ENCODE measurements around the gene FRMD8.
A peak's percentile ranks its signal among the peaks of the same experiment; 100 is the strongest.

DNA sequence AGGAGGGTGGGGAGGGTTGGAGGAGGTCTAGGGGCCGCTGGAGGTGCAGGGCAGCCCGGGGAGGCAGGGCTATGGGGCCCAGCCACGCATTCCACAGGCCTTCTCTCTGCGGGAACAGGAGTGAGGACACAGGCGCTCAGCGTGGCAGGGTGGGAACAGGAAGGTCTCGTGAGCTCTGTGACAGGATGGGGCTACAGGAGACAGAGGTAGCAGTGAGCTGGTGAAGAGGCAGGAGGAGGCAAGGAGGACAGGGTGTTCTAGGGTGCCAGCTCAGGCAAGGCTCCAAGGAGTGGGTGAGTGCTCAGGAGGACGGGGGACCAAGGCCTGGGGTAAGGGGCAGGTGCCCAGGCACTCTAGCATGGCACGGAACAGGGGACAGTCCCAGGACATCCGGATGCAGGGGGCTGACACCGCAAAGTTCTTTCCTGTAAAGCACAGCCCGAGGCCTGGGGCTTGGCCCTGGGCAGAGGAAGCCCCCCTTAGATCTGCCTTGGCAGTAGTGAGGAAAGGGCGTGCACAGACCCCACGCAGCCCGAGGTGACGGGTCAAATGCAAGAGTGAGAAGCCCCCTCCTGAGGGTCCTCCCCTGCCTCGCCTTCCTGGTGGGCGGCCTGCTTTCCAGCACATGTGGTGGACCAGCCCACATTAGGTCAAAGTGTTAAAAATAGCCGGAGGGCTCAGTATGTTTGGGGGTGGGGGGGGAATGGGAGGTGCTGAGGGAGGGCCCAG is 31.4 kb downstream of the FRMD8 start:
- TF ChIP-seq, protein P1, sequence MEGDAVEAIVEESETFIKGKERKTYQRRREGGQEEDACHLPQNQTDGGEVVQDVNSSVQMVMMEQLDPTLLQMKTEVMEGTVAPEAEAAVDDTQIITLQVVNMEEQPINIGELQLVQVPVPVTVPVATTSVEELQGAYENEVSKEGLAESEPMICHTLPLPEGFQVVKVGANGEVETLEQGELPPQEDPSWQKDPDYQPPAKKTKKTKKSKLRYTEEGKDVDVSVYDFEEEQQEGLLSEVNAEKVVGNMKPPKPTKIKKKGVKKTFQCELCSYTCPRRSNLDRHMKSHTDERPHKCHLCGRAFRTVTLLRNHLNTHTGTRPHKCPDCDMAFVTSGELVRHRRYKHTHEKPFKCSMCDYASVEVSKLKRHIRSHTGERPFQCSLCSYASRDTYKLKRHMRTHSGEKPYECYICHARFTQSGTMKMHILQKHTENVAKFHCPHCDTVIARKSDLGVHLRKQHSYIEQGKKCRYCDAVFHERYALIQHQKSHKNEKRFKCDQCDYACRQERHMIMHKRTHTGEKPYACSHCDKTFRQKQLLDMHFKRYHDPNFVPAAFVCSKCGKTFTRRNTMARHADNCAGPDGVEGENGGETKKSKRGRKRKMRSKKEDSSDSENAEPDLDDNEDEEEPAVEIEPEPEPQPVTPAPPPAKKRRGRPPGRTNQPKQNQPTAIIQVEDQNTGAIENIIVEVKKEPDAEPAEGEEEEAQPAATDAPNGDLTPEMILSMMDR (IDR thresholded peaks at IDR 0.05) = peak in 1 of 5 experiments; percentile 8
- TF ChIP-seq POLR2A (IDR thresholded peaks at IDR 0.05) = no peak
